HG03196 (cell line): ENCODE data around the gene UST.
"Not testable (repeated sequence)": the region's sequence is repeated elsewhere in the genome, so short reads cannot be mapped to it uniquely, and the experiment has no call there.

ENCODE experiments used
- ATAC-seq: cut with Tn5 transposase; IDR thresholded peaks from one replicate; pipeline ENCODE4 v1.9.1; 2021; ENCODE audit not compliant: unreplicated experiment

UST gene

DNA sequence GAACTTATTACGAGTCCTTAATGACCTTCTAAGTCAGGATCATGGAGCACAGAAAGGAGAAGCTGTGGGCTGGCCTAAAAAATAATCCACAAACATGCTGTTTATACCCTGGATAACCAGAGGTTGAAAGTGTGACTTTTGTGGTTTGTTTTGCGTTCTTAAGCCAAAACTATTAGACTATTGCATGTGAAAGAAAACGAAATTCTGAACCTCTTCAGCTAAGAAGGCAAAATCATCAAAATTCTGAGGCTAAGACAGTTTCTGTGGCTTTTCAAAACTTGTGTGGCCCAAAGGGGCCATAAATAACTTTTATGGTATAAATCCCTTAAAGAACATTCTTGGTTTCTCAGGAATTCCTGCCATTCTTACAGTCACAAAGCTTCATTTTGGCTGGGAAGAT lies 251.0 kb downstream of the UST start:
- ATAC-seq, result no peak

- no peak for ATAC-seq
These were observed 251.9 kb downstream of the UST start for GRCh38 chr6:148998704-148999103.

DNA sequence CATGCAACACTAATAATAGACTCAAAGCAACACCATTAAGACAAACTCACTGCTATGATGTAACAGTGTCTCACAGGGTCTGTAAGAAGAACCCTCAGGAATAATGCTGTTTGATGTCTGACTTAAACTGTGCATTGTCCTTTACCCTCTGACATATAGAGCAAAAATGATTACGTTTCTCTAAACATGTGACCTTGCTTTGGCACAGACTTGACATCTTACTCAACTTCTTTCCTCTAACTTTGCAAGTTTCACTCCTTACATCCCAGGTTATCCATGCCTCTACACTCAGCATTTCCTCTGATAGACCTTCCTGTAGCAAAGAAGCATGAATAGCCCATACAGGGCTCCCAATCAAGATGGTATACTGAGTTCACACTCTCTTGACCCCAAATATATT lies 252.7 kb downstream of the UST start:
- no peak for ATAC-seq

DNA sequence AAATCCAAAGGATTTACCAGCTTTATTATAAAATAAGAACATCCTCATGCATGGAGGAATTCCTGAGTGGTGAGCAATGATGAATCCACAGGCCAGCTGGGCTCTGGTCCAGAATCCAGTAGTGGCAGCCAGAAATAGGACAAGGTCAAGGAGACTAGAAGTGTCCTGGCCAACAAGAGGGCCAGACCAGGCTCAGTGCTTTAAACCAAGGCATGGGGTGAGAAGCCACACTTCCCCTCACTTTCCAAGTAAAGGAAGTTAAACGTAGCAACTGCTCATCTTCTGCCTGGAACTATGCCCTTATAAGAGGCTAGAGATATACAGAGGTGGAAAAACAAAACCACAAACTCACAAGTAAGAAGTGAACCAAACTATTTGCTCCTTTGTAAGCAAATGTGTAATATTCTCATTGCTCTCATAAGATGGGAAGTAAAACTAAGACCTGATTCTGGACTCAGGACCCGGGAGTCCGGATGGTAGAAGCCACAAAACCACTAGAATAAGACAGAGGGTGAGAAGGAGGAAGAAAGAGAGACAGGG lies 253.2 kb downstream of the UST start:
- ATAC-seq, result no peak

DNA sequence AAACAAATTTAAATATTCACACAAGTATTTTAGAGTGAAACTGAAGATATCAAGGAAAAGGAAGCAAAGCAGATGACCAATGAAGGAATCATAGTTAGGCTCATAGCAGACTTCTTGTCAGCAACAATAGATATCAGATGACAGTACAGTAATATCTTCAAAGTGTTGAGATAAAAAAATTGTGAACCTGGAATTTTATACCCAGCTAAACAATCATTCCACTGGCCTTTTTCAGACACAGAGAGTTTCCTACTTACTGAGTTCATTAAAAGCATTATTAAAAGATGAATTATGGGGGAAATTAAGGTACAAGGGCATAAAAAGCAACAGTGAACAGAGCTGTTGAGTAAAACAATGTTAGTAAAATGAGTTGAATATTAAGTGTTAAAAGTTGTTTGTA lies 254.6 kb downstream of the UST start:
- no peak for ATAC-seq

DNA sequence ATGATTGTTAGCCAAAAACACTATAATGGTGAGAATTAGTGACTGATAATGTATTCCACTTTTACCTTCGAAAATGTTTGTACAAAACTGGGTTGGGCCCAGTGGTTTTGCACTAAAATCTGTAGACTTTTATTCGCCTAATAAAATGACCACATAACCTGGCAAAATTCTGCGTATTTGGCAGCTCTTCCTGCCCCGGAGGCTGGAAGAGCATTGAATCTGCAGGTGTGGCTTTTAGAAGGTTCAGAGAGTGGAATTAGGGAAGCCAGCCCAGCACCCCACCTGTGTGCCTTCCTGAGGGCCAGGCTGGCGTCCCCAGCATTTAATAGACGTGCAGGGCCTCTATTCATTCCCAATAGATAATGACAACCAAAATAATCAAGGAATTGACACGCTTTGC lies 256.7 kb downstream of the UST start:
- ATAC-seq, result no peak

- ATAC-seq, result no peak
These were observed 257.8 kb downstream of the UST start for GRCh38 chr6:149004664-149005063.

DNA sequence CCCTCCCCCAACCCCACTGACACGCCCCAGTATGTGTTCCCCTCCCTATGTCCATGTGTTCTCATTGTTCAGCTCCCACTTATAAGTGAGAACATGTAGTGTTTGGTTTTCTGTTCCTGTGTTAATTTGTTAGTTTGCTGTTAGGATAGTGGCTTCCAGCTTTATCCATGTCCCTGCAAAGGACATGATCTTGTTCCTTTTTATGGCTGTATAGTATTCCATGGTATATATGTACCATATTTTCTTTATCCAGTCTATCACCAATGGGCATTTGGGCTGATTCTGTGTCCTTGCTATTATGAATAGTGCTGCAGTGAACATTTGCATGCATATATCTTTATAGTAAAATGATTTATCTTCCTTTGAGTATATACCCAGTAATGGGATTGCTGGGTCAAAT lies 259.4 kb downstream of the UST start:
- ATAC-seq, result not testable (repeated sequence)

- ATAC-seq, result no peak
These were observed 259.8 kb downstream of the UST start for GRCh38 chr6:149006671-149007070.

- no peak for ATAC-seq
These were observed 261.0 kb downstream of the UST start for GRCh38 chr6:149007846-149008245.

GRCh38 chr6:149008741-149009140 lies 261.9 kb downstream of the UST start:
- no peak for ATAC-seq

- no peak for ATAC-seq
These were observed 265.3 kb downstream of the UST start for GRCh38 chr6:149012040-149012545.

DNA sequence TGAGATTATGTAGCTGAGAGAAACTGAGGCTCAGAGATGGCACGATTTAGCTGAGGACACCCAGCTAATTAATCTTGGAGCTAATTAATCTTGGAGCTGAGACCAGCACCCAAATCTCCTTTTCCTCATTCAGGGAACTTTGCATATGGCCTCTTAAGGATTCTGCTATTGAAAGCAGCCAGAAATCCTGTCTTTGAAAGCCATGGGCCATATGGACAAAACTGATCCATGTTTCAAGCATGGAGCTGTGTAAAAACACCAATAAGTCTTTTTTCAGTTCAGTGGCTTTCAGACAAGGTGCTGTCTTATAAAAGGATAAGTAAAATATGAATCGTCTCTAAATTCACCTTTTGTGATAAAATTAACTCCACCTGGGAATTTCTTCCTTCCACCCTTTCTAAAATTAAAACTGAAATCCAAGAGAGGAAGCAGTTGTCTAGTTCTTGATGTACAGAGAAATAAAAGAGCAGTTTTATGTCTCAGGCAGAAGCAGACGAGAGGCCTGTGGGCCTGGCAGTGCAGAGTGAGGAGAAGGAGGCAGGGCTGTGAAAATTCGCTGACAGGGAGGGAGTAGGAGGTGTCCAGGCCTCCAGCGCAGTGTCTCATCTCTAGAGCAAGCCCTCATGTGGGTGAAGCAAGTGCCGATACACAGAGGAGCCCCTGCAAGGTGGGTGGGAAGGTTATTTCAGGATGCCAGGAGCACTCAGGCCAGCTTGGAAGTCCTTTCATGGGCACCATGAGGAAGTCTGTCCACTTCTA lies 266.9 kb downstream of the UST start:
- no peak for ATAC-seq

- no peak for ATAC-seq
These were observed 268.1 kb downstream of the UST start for GRCh38 chr6:149014631-149015534.

DNA sequence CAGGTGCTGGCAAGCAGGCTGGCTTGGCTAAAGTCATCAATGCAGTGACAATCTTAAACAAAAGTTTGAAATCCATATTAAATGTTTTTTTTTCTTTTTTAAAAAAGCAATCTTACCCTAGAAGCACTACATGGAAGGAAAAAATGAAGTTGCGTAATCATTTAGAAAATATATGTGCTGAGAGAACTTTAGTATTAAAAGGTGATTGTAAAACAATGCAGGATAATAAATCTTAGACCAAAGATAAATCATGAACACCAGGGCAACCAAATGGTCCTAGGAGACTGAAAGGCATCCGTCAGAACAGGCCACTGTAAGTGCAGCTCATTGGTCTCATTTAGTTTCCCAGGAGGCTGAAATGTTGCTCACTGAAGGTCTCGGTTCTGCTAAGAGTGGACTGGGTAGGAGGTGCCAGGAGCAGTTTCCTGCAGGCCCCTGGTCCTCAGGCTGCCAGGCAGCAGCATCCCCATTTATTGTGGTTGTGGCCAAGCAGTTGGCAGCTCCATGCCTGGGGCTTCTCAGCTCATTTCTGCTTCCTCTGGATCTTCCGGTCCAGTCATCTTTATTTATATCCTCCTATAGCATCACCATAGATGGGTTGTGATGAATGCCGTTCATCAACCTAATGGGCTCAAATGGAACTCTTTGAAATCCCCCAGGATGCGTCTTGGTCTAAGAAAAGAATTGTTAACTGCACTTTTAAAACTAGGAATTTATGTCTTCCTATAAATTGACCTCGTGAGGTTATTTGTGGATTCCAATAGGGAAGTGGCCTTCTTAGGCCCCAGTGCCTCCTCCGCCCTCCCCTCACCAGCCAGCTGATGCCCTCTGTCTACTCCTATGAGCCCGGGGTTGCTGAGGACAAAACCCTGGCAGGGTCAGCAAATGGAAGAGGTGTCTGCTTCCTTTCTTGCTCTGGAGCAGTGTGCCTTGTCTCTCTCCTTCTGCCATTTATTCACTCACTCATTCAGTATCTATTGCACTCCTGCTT lies 269.0 kb downstream of the UST start:
- ATAC-seq, result no peak

- no peak for ATAC-seq
These were observed 269.9 kb downstream of the UST start for GRCh38 chr6:149016716-149017115.

DNA sequence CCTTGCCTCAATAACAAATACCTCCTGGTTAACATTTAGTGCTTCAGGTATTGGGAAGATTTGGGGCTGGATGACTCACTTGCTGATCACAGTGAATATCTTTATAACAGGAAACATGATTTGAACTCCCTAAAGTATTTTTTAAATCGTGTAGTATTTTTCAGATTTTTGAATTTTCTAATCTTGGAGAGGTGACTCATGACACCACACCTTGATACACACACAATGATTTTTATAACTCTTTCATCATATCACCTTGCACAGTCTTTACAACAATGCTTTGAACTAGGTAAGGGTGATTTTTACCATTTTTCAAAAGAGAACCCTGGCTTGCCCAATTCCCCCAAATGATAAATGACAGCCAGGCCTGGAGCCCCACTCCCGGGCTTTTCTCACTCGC lies 273.5 kb downstream of the UST start:
- ATAC-seq, result no peak

DNA sequence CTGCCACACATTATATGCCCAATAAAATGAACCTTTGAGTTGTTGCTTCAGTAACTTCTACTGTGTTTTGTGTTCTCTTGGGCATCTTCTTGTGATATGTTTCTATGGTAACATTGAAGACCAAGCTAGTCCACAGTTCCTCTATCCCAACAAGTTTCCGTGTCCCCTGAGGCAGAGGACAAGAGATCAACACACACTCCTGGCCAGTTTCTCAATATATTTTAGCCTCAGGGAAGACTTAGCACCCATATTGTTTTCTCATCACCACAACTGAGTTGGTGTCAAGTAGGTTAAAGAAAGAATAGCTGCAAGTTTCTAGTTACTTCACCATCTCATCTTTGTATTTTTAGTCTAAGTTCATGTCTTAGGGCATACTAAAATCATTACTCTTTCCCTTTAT lies 277.5 kb downstream of the UST start:
- no peak for ATAC-seq

- ATAC-seq, result no peak
These were observed 278.2 kb downstream of the UST start for GRCh38 chr6:149025061-149025460.

- no peak for ATAC-seq
These were observed 279.7 kb downstream of the UST start for GRCh38 chr6:149026530-149026942.

DNA sequence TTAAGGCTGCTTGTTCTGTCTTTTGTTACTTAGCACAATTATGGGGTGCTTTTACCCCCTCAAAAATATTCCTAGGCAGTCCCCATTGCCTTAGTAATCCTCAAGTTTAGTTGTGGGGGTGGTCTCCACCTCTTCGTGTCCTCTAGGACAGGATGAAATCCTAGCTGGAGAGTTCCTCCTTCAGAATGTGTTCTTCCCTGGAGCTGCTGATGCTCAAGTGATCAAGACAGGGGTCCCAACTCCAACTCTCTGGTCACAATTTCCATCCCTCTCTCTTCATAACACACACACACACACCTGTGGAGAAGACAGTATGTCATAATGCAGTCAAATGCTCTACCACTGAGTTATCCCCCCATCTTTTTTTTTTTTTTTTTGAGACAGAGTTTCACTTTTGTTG lies 280.7 kb downstream of the UST start:
- ATAC-seq, result no peak
